ENCODE results near the gene HES5. TPM values are rescaled to one million over a fixed set of nuclear protein-coding genes. Genes with fewer than 3 reads are reported as not detected.

Gene HES5
- total and polyA plus RNA-seq, 2 experiments from 2014 or later = 0.16 to 0.21 TPM

DNA sequence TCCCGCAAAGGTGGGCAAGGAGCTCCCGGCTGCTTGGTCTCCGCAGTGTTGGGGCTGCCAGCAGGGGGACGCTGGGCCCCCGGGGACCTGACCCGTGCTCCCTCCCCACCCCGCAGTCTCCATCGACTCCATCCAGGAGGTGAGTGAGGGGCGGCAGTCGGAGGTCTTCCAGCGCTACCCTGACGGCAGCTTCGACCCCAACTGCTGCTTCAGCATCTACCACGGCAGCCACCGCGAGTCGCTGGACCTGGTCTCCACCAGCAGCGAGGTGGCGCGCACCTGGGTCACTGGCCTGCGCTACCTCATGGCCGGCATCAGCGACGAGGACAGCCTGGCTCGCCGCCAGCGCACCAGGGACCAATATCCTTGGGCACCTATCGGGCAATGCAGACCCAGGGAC is 50.4 kb downstream of the HES5 start:
- H3K4me2 ChIP-seq = no peak overlapping the region
- no peaks in the 10 kb centered on the region for H3K4me1 Mint-ChIP-seq
- TF ChIP-seq ZNF114 (CRISPR knock-in tag; IDR thresholded peaks at IDR 0.05) (no peak), EZH2phosphoT487 (IDR thresholded peaks at IDR 0.05; ENCODE audit: unreplicated experiment) (no peak), POLR2AphosphoS5 (IDR thresholded peaks at IDR 0.05; ENCODE audit: low read depth) (no peak), CREB1 (CRISPR knock-in tag; IDR thresholded peaks at IDR 0.05; ENCODE audit: low read depth) (no peak), JUNB (IDR thresholded peaks at IDR 0.05; ENCODE audit: unreplicated experiment) (no peak), NANOG (IDR thresholded peaks at IDR 0.05; ENCODE audit: borderline replicate concordance) (no peak), CTCF (conservative IDR thresholded peaks at IDR 0.05; ENCODE audit: low read depth in 2 of 2) (no peak), ZNF462 (CRISPR knock-in tag; IDR thresholded peaks at IDR 0.05) (no peak), STAT1 (IDR thresholded peaks at IDR 0.05; ENCODE audit: unreplicated experiment) (no peak)
- no peaks in the 10 kb centered on the region for H3K36me3 Mint-ChIP-seq (ENCODE audit: low read depth)
- peaks cover 1% of the 10 kb centered on the region for H3K27me3 Mint-ChIP-seq (ENCODE audit: insufficient read depth, low read depth, poor library complexity)
- ATAC-seq (no peak), DNase-seq (ENCODE audit: low spot score) (no peak)
- H3K36me3 ChIP-seq (ENCODE audit: insufficient read depth) = no peaks in the 10 kb centered on the region
- H3K27ac ChIP-seq (ENCODE audit: low read depth) = no peak overlapping the region
- H3K27me3 ChIP-seq (ENCODE audit: insufficient read depth) = no peaks in the 10 kb centered on the region
- H3K79me2 ChIP-seq (replicated peaks; ENCODE audit: insufficient read depth) = no peaks in the 10 kb centered on the region
- H3F3A ChIP-seq (replicated peaks; ENCODE audit: low read depth) = no peaks in the 10 kb centered on the region
- no peaks in the 10 kb centered on the region for H3K4me1 ChIP-seq (ENCODE audit: insufficient read depth)
- H3K4me3 ChIP-seq = no peak overlapping the region
- no peaks in the 10 kb centered on the region for H3K9me3 Mint-ChIP-seq
- H4K20me1 ChIP-seq (replicated peaks; ENCODE audit: insufficient read depth) = no peaks in the 10 kb centered on the region
- no peak overlapping the region for H3K27ac Mint-ChIP-seq
- no peak overlapping the region for H3K4me3 Mint-ChIP-seq
- H3K9me2 ChIP-seq (ENCODE audit: insufficient read depth) = no peaks in the 10 kb centered on the region
- no peak overlapping the region for H2AFZ ChIP-seq
